Activated CD8-positive, alpha-beta T cell treated with anti-CD3 and anti-CD28 coated beads, Interleukin-2, amount 10 ng/mL, durations not matched to agents 7 days and 5 days (primary cell): ENCODE results near the gene PARVA. TPM values are rescaled to one million over a fixed set of nuclear protein-coding genes. Genes with fewer than 3 reads are reported as not detected.

ENCODE experiments used
- ATAC-seq: fragments of 150-1000 bp; cut with Tn5 transposase; one replicate; pipeline ENCODE4 v1.10.0; 2021; ENCODE audit warnings: moderate library complexity
- CTCF ChIA-PET: fragments of 350-600 bp; sonication (Branson Sonifier 250); formaldehyde crosslinking; loops from one replicate; lab custom pipeline; 2021; ENCODE audit warnings: antibody characterized with exemption; lab: Charles Lee
- POLR2A ChIA-PET: fragments of 350-600 bp; sonication (Branson Sonifier 250); formaldehyde crosslinking; loops from one replicate; lab custom pipeline; 2021; ENCODE audit warnings: antibody characterized with exemption; lab: Charles Lee
- DNase-seq: peaks from one replicate; pipeline ENCODE4 v3.0.0-alpha.2; 2020
- H3K27ac Mint-ChIP-seq: one replicate; pipeline ENCODE4 v1.8.0; 2021; ENCODE audit warnings: mild to moderate bottlenecking, mixed read lengths
- H3K27me3 Mint-ChIP-seq: one replicate; pipeline ENCODE4 v1.8.0; 2021; ENCODE audit warnings: low read depth, mixed read lengths
- H3K36me3 Mint-ChIP-seq: one replicate; pipeline ENCODE4 v1.8.0; 2021; ENCODE audit warnings: low read depth, mixed read lengths
- H3K4me1 Mint-ChIP-seq: one replicate; pipeline ENCODE4 v1.8.0; 2021; ENCODE audit warnings: low read depth, mixed read lengths
- H3K4me3 Mint-ChIP-seq: one replicate; pipeline ENCODE4 v1.8.0; 2021; ENCODE audit warnings: mild to moderate bottlenecking, mixed read lengths
- H3K9me3 Mint-ChIP-seq: one replicate; pipeline ENCODE4 v1.8.0; 2022; ENCODE audit warnings: mixed read lengths; ENCODE audit not compliant: insufficient read depth
- total RNA-seq, 2 experiments: library from RNA; stranded (reverse); gene quantifications; one replicate each; pipeline ENCODE4 v1.2.3, GENCODE V29; 2021

The PARVA gene
- total RNA-seq, 2 experiments from 2014 or later: not detected

- POLR2A ChIA-PET: no interaction called here
- ATAC-seq (no peak), DNase-seq (no peak)
- CTCF ChIA-PET: no interaction called here
- Mint-ChIP-seq H3K9me3 (no peaks in the 10 kb centered on the region), H3K4me3 (no peak overlapping the region), H3K27me3 (peaks cover 5% of the 10 kb centered on the region), H3K27ac (no peak overlapping the region), H3K36me3 (no peaks in the 10 kb centered on the region), H3K4me1 (no peaks in the 10 kb centered on the region)
Measured at GRCh38 chr11:12531681-12532080, 154.3 kb downstream of the PARVA start.

GRCh38 chr11:12532580-12532979, 155.2 kb downstream of the PARVA start:
- CTCF ChIA-PET: no interaction called here

GRCh38 chr11:12534549-12534948, 157.2 kb downstream of the PARVA start:
- Mint-ChIP-seq H3K4me1 (no peaks in the 10 kb centered on the region), H3K9me3 (no peaks in the 10 kb centered on the region), H3K27me3 (peaks cover 8% of the 10 kb centered on the region), H3K4me3 (no peak overlapping the region), H3K36me3 (no peaks in the 10 kb centered on the region), H3K27ac (no peak overlapping the region)
- no peak for ATAC-seq
- ChIA-PET POLR2A (no interaction called here), CTCF (no interaction called here)
- DNase-seq: no peak

More at GRCh38 chr11:12532580-12532979, 155.2 kb downstream of the PARVA start:
- Mint-ChIP-seq H3K27me3 (peaks cover 8% of the 10 kb centered on the region), H3K4me1 (no peaks in the 10 kb centered on the region), H3K9me3 (no peaks in the 10 kb centered on the region), H3K27ac (no peak overlapping the region), H3K4me3 (no peak overlapping the region), H3K36me3 (no peaks in the 10 kb centered on the region)
- POLR2A ChIA-PET: no interaction called here
- DNase-seq (no peak), ATAC-seq (no peak)

GRCh38 chr11:12535321-12535720, 157.9 kb downstream of the PARVA start:
- Mint-ChIP-seq H3K36me3 (no peaks in the 10 kb centered on the region), H3K27ac (no peak overlapping the region), H3K27me3 (peaks cover 8% of the 10 kb centered on the region), H3K4me3 (no peak overlapping the region), H3K4me1 (no peaks in the 10 kb centered on the region), H3K9me3 (no peaks in the 10 kb centered on the region)
- DNase-seq: no peak
- ChIA-PET POLR2A (no interaction called here), CTCF (no interaction called here)
- ATAC-seq: no peak

GRCh38 chr11:12536566-12536965, 159.2 kb downstream of the PARVA start:
- H3K27me3 Mint-ChIP-seq: peaks cover 8% of the 10 kb centered on the region
- H3K9me3 Mint-ChIP-seq: no peaks in the 10 kb centered on the region
- ChIA-PET CTCF (no interaction called here), POLR2A (no interaction called here)
- H3K36me3 Mint-ChIP-seq: no peaks in the 10 kb centered on the region
- no peaks in the 10 kb centered on the region for H3K4me1 Mint-ChIP-seq
- ATAC-seq (no peak), DNase-seq (no peak)
- no peak overlapping the region for H3K27ac Mint-ChIP-seq
- no peak overlapping the region for H3K4me3 Mint-ChIP-seq

GRCh38 chr11:12537778-12538401, 160.5 kb downstream of the PARVA start:
- Mint-ChIP-seq H3K4me3 (no peak overlapping the region), H3K4me1 (no peaks in the 10 kb centered on the region), H3K27ac (no peak overlapping the region), H3K27me3 (peaks cover 8% of the 10 kb centered on the region), H3K9me3 (no peaks in the 10 kb centered on the region), H3K36me3 (no peaks in the 10 kb centered on the region)
- CTCF ChIA-PET: no interaction called here
- ATAC-seq (no peak), DNase-seq (no peak)
- POLR2A ChIA-PET: interaction anchor here (0.6 kb wide), 1 partner anchor 230 kb away, joined by 3 read pairs; no protein-coding TSS in a partner anchor

GRCh38 chr11:12538889-12539421, 161.6 kb downstream of the PARVA start:
- POLR2A ChIA-PET: no interaction called here
- no peak for ATAC-seq
- CTCF ChIA-PET: no interaction called here
- H3K36me3 Mint-ChIP-seq: no peaks in the 10 kb centered on the region
- no peak for DNase-seq
- no peak overlapping the region for H3K27ac Mint-ChIP-seq
- H3K4me3 Mint-ChIP-seq: no peak overlapping the region
- H3K27me3 Mint-ChIP-seq: peaks cover 8% of the 10 kb centered on the region
- no peaks in the 10 kb centered on the region for H3K9me3 Mint-ChIP-seq
- H3K4me1 Mint-ChIP-seq: no peaks in the 10 kb centered on the region

GRCh38 chr11:12539572-12539971, 162.2 kb downstream of the PARVA start:
- DNase-seq: no peak
- ChIA-PET POLR2A (no interaction called here), CTCF (no interaction called here)
- ATAC-seq: no peak
- H3K9me3 Mint-ChIP-seq: no peaks in the 10 kb centered on the region
- H3K27ac Mint-ChIP-seq: no peak overlapping the region
- H3K4me3 Mint-ChIP-seq: no peak overlapping the region
- H3K36me3 Mint-ChIP-seq: no peaks in the 10 kb centered on the region
- peaks cover 8% of the 10 kb centered on the region for H3K27me3 Mint-ChIP-seq
- no peaks in the 10 kb centered on the region for H3K4me1 Mint-ChIP-seq

- no peak overlapping the region for H3K4me3 Mint-ChIP-seq
- DNase-seq: no peak
- POLR2A ChIA-PET: no interaction called here
- no peaks in the 10 kb centered on the region for H3K36me3 Mint-ChIP-seq
- peaks cover 8% of the 10 kb centered on the region for H3K27me3 Mint-ChIP-seq
- CTCF ChIA-PET: interaction anchor here (1.5 kb wide), 1 partner anchor 209 kb away, joined by 4 read pairs; no protein-coding TSS in a partner anchor
- no peak for ATAC-seq
- H3K27ac Mint-ChIP-seq: no peak overlapping the region
- no peaks in the 10 kb centered on the region for H3K9me3 Mint-ChIP-seq
- H3K4me1 Mint-ChIP-seq: no peaks in the 10 kb centered on the region
Measured at GRCh38 chr11:12540075-12540680, 162.8 kb downstream of the PARVA start.

- Mint-ChIP-seq H3K4me3 (no peak overlapping the region), H3K9me3 (no peaks in the 10 kb centered on the region), H3K27me3 (peaks cover 8% of the 10 kb centered on the region), H3K36me3 (no peaks in the 10 kb centered on the region), H3K4me1 (no peaks in the 10 kb centered on the region), H3K27ac (no peak overlapping the region)
- DNase-seq (no peak), ATAC-seq (no peak)
- POLR2A ChIA-PET: no interaction called here
- CTCF ChIA-PET: interaction anchor here (1.5 kb wide), 1 partner anchor 210 kb away, joined by 4 read pairs; no protein-coding TSS in a partner anchor
Measured at GRCh38 chr11:12540913-12541582, 163.7 kb downstream of the PARVA start.

- Mint-ChIP-seq H3K9me3 (no peaks in the 10 kb centered on the region), H3K27me3 (peaks cover 4% of the 10 kb centered on the region), H3K27ac (no peak overlapping the region), H3K36me3 (no peaks in the 10 kb centered on the region), H3K4me1 (no peaks in the 10 kb centered on the region), H3K4me3 (no peak overlapping the region)
- POLR2A ChIA-PET: no interaction called here
- ATAC-seq (no peak), DNase-seq (no peak)
- CTCF ChIA-PET: interaction anchor here (1.5 kb wide), 1 partner anchor 211 kb away, joined by 4 read pairs; no protein-coding TSS in a partner anchor
Measured at GRCh38 chr11:12541583-12542151, 164.3 kb downstream of the PARVA start.
